ENCODE measurements around the gene DMP1.

DNA sequence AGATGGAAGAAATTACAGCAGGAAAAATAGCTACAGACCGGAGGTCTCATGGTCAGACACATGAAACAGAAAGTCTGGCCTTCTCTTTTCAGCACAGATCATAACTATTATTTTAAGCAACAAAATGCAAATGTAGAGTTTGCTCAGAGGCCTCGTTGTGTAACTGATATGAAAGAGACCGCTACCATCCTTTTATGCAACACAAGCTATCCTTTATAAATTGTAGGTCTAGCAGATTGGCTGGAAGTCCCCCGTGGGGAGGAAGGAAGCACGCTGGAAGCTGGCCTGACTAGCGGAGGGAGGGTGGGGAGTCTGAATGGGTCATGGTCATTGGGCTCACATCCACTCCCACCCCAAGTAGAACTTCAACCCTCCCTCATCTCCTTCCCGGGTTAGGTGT is 27.7 kb downstream of the DMP1 start:
- TF ChIP-seq, protein P1, sequence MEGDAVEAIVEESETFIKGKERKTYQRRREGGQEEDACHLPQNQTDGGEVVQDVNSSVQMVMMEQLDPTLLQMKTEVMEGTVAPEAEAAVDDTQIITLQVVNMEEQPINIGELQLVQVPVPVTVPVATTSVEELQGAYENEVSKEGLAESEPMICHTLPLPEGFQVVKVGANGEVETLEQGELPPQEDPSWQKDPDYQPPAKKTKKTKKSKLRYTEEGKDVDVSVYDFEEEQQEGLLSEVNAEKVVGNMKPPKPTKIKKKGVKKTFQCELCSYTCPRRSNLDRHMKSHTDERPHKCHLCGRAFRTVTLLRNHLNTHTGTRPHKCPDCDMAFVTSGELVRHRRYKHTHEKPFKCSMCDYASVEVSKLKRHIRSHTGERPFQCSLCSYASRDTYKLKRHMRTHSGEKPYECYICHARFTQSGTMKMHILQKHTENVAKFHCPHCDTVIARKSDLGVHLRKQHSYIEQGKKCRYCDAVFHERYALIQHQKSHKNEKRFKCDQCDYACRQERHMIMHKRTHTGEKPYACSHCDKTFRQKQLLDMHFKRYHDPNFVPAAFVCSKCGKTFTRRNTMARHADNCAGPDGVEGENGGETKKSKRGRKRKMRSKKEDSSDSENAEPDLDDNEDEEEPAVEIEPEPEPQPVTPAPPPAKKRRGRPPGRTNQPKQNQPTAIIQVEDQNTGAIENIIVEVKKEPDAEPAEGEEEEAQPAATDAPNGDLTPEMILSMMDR (IDR thresholded peaks at IDR 0.05), result no peak
- no peak for TF ChIP-seq POLR2A (IDR thresholded peaks at IDR 0.05)

Measured in testis (tissue), 2 donors.